Nephron progenitor cell (in vitro differentiated cells): ENCODE measurements around the gene CAPN15.

Experiments
- DNase-seq: peaks from one replicate; pipeline ENCODE4 v3.0.0; 2021
- H3K27ac Mint-ChIP-seq: 2 replicates; pipeline ENCODE4 v1.8.0; 2021; ENCODE audit warnings: mild to moderate bottlenecking, moderate library complexity, mixed read lengths
- H3K27me3 Mint-ChIP-seq: 2 replicates; pipeline ENCODE4 v1.8.0; 2021; ENCODE audit warnings: mild to moderate bottlenecking, low read depth, mixed read lengths; ENCODE audit not compliant: poor library complexity
- H3K36me3 Mint-ChIP-seq: 2 replicates; pipeline ENCODE4 v1.8.0; 2021; ENCODE audit warnings: low read depth, mixed read lengths
- H3K4me1 Mint-ChIP-seq: 2 replicates; pipeline ENCODE4 v1.8.0; 2021; ENCODE audit warnings: mixed read lengths
- H3K4me3 Mint-ChIP-seq: 2 replicates; pipeline ENCODE4 v1.8.0; 2021; ENCODE audit warnings: mild to moderate bottlenecking, moderate library complexity, mixed read lengths
- H3K9me3 Mint-ChIP-seq: 2 replicates; pipeline ENCODE4 v1.8.0; 2021; ENCODE audit warnings: mild to moderate bottlenecking, moderate library complexity, mixed read lengths
- CTCF ChIP-seq: fragments of 200-600 bp; sonication (generic); IDR thresholded peaks from 2 replicates; pipeline ENCODE4 v1.5.0; 2021; ENCODE audit warnings: antibody characterized with exemption

The CAPN15 gene

DNA sequence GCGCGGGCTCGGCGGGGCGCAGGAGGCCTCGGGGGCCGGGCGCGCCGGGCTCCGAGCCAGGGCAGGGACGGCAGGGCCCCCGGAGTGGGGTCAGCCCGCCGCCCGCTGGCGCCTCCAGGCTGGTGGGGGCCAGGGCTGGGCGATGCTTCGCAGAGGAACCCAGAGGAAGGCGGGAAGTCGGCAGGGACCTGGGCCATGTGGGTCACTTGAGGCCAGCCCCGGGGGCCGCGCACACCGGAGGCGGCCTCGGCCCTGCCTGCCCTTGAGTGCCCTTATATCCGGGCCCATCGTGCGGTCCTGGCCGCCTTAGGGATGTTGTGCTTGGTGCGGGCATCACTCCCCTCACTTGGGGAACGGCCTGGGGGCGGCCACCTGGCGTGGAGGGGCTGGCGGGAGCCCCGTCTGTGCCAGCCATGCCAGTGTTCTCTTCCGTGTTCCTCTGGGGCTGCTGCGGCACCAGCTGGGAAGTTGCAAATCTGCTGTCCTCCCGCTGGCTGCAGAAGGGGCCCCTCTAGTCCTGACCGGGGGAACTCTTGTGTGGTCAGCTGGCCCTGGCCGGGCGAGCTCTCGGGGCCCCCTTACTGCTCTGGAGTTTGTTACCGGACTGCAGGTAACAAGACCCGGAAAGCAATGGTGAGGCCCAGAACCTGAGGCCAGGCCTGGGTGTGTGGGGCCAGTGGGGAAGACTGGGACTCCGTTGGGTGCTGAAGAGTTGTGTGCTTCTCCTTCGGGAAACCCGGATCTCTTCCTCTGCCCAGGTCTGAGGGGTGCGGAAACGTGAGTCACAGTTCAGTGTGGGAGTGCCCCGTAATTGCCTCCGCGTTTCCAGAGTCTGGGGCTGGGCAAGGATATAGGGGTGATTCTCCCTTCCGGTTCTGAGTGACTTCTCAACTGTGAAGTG lies 849 bp downstream of the CAPN15 start:
- H3K36me3 Mint-ChIP-seq = peaks cover 6% of the 10 kb centered on the region
- no peak for TF ChIP-seq CTCF
- H3K9me3 Mint-ChIP-seq = no peaks in the 10 kb centered on the region
- peaks cover 43% of the 10 kb centered on the region for H3K4me1 Mint-ChIP-seq
- H3K4me3 Mint-ChIP-seq = peak overlapping the region; percentile 84
- DNase-seq = peak; percentile 49
- H3K27ac Mint-ChIP-seq = peak overlapping the region; percentile 57
- no peaks in the 10 kb centered on the region for H3K27me3 Mint-ChIP-seq

GRCh38 chr16:529012-529575 lies 1.6 kb downstream of the CAPN15 start:
- no peak for DNase-seq
- peak overlapping the region; percentile 57 for H3K27ac Mint-ChIP-seq
- H3K36me3 Mint-ChIP-seq = peaks cover 4% of the 10 kb centered on the region
- H3K27me3 Mint-ChIP-seq = no peaks in the 10 kb centered on the region
- peak overlapping the region; percentile 84 for H3K4me3 Mint-ChIP-seq
- H3K9me3 Mint-ChIP-seq = no peaks in the 10 kb centered on the region
- peaks cover 49% of the 10 kb centered on the region for H3K4me1 Mint-ChIP-seq
- TF ChIP-seq CTCF = no peak

- peak overlapping the region; percentile 72 for H3K4me3 Mint-ChIP-seq
- DNase-seq = no peak
- no peaks in the 10 kb centered on the region for H3K27me3 Mint-ChIP-seq
- peaks cover 4% of the 10 kb centered on the region for H3K36me3 Mint-ChIP-seq
- peaks cover 48% of the 10 kb centered on the region for H3K4me1 Mint-ChIP-seq
- no peak for TF ChIP-seq CTCF
- H3K27ac Mint-ChIP-seq = no peak overlapping the region
- no peaks in the 10 kb centered on the region for H3K9me3 Mint-ChIP-seq
Observed at GRCh38 chr16:530111-530817, 2.8 kb downstream of the CAPN15 start.

- no peaks in the 10 kb centered on the region for H3K9me3 Mint-ChIP-seq
Observed at GRCh38 chr16:531494-532125, 4.1 kb downstream of the CAPN15 start.

More at GRCh38 chr16:531494-532125, 4.1 kb downstream of the CAPN15 start:
- DNase-seq = no peak
- no peaks in the 10 kb centered on the region for H3K27me3 Mint-ChIP-seq
- peaks cover 35% of the 10 kb centered on the region for H3K4me1 Mint-ChIP-seq
- no peak for TF ChIP-seq CTCF
- H3K36me3 Mint-ChIP-seq = no peaks in the 10 kb centered on the region
- H3K27ac Mint-ChIP-seq = no peak overlapping the region
- no peak overlapping the region for H3K4me3 Mint-ChIP-seq
